Measurements from ENCODE around the gene GTF2F2.

GRCh38 chr13:45208132-45208531 lies 87.8 kb downstream of the GTF2F2 start:
- TF ChIP-seq CTCF (IDR thresholded peaks at IDR 0.05) (no peak), POLR2A (IDR thresholded peaks at IDR 0.05) (no peak)
